ENCODE measurements around the gene ZNF670.

Gene ZNF670

DNA sequence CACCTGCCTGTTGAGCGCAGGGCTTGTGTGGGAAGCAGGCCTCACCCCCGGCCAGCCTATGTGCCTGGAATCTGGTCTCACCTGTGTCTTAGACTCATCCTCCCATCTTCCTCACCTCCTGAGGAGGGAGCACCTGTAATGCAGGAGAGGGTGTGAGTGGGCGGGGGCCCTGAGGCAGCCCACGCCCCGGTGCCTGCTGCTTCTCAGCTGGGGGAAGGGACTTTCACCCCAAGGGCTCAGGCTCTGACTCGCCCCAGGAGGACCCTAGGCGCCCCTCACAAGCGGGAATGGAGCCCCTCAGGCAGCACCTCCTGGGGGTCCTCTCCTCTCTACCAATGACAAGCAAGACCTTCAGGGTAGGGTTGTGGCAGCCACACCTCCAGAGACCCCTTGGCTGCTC is 6.7 kb upstream of the ZNF670 start:
- H3K27ac ChIP-seq = no peak overlapping the region
- TF ChIP-seq, protein P1, sequence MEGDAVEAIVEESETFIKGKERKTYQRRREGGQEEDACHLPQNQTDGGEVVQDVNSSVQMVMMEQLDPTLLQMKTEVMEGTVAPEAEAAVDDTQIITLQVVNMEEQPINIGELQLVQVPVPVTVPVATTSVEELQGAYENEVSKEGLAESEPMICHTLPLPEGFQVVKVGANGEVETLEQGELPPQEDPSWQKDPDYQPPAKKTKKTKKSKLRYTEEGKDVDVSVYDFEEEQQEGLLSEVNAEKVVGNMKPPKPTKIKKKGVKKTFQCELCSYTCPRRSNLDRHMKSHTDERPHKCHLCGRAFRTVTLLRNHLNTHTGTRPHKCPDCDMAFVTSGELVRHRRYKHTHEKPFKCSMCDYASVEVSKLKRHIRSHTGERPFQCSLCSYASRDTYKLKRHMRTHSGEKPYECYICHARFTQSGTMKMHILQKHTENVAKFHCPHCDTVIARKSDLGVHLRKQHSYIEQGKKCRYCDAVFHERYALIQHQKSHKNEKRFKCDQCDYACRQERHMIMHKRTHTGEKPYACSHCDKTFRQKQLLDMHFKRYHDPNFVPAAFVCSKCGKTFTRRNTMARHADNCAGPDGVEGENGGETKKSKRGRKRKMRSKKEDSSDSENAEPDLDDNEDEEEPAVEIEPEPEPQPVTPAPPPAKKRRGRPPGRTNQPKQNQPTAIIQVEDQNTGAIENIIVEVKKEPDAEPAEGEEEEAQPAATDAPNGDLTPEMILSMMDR (conservative IDR thresholded peaks at IDR 0.05) = no peak

- no peak overlapping the region for H3K27ac ChIP-seq
- TF ChIP-seq, protein P1 (conservative IDR thresholded peaks at IDR 0.05) = no peak
These were observed 6.2 kb upstream of the ZNF670 start for GRCh38 chr1:247084771-247085170.

DNA sequence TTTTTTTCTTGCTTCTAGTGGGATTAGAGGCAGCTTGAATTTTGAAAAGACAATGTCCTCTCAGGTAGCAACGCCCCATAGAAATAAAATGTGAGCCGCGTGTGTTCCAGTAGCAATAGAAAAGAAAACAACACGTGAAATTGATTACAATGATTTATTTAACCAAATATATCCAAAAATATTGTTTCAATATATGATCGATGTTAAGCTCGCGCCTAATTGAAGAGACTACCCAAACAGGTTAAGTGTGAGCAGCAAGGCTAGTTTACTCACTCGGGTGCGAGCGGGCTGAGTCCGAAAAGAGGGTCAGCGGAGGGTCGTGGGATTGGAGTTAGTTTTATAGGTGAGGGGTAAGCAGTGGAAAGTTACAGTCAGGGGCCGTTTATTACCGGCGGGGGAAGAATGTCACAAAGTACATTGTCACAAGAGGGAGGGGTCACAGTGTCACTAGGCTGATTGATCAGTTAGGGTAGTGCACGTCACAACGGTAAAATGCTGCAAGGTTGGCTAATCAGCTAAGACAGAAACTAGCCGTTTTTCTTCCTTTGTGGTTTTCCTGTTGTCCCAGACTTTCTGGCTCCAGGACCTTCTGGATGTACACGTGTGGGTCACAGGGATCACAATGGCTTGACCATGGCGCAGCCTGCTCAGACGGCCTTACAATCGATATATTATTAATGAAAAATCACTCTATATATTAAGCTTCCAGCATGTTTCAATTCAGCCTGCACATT is 697 bp upstream of the ZNF670 start:
- peak overlapping the region; percentile 79 for H3K27ac ChIP-seq
- TF ChIP-seq, protein P1 (conservative IDR thresholded peaks at IDR 0.05) = no peak

GRCh38 chr1:247077876-247078257 is 744 bp downstream of the ZNF670 start:
- H3K27ac ChIP-seq = peak overlapping the region; percentile 79
- TF ChIP-seq, protein P1 (conservative IDR thresholded peaks at IDR 0.05) = no peak

DNA sequence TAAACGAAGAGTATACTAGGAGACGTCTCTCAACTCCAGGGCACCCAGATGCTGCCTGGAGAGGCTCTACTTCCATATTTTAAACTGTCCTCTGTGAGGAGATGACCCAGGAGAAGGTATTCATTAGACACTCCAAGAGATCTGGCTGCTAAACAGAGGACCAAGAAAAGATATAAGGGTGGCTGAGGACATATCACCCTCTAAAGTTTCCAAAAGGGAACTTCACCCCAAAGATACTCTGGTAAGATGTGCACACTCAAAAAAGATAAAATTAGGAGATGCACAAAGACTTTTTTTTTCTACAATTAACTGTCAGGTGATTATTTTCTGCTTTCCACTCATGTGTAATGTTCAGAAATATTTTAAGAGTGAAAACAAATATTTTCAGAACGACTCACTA is 1.4 kb downstream of the ZNF670 start:
- TF ChIP-seq, protein P1 (conservative IDR thresholded peaks at IDR 0.05) = no peak
- no peak overlapping the region for H3K27ac ChIP-seq

DNA sequence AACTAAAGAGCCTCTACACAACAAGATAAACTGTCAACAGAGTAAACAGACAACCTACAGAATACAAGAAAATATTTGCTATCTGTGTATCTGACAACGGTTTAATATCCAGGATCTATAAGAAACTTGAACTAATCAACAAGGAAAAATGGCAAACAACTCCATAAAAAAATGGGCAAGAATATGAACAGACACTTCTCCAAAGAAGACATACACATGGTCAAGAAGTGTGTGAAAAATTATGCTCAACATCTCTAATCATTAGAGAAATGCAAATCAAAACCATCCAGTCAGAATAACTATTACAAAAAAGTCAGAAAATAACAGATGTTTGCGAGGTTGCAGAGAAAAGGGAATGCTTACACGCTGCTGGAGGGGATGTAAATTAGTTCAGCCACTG is 8.0 kb downstream of the ZNF670 start:
- TF ChIP-seq, protein P1 (conservative IDR thresholded peaks at IDR 0.05) = no peak
- H3K27ac ChIP-seq = no peak overlapping the region

- TF ChIP-seq, protein P1 (conservative IDR thresholded peaks at IDR 0.05) = no peak
- peak overlapping the region; percentile 22; the same call in 1 of the 2 replicates for H3K27ac ChIP-seq
These were observed 14.3 kb downstream of the ZNF670 start for GRCh38 chr1:247064304-247064703.

Data from VCaP (cell line).